HUES48 (cell line): ENCODE results near the gene MRI1.
"Not testable (repeated sequence)": the region's sequence is repeated elsewhere in the genome, so short reads cannot be mapped to it uniquely, and the experiment has no call there.

Experiments used
- H3K27ac ChIP-seq: one replicate; pipeline ENCODE4 v1.7.0; 2013; ENCODE audit warnings: low read depth, low read length, inconsistent platforms
- H3K27me3 ChIP-seq: 2 replicates; pipeline ENCODE4 v1.6.1; 2013; ENCODE audit warnings: mild to moderate bottlenecking, low read length; ENCODE audit not compliant: control insufficient read depth, insufficient read depth
- H3K36me3 ChIP-seq: 2 replicates; pipeline ENCODE4 v1.6.1; 2013; ENCODE audit warnings: low read length; ENCODE audit not compliant: control insufficient read depth, insufficient read depth
- H3K4me1 ChIP-seq: 2 replicates; pipeline ENCODE4 v1.6.1; 2013; ENCODE audit warnings: mild to moderate bottlenecking, low read length; ENCODE audit not compliant: control insufficient read depth, insufficient read depth
- H3K4me3 ChIP-seq: 2 replicates; pipeline ENCODE4 v1.5.1; 2013; ENCODE audit warnings: mild to moderate bottlenecking, low read depth, low read length
- H3K9ac ChIP-seq: 2 replicates; pipeline ENCODE4 v1.6.1; 2013; ENCODE audit warnings: mild to moderate bottlenecking, low read depth, low read length, moderate library complexity
- H3K9me3 ChIP-seq: 2 replicates; pipeline ENCODE4 v1.6.1; 2013; ENCODE audit warnings: low read length; ENCODE audit not compliant: control insufficient read depth, insufficient read depth

MRI1 gene

DNA sequence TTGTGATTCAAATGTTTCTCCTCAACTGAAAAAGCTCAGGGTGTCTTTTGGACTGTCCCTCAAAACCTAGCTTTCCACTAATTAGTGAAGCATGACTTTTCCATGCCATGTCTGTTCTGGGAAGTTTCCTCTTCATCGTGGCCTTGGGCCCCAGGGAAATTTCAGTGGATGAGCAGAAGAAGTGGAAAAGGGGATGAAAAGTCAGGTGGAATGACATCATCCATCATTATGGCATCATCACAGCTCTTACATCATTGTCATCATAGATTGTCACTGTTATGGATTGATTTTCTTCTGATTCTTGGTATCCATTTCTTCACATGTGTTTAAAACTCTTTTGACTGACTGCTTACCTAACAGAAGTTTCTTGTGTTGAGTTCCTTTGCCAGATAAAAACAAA is 26.2 kb upstream of the MRI1 start:
- H3K27me3 ChIP-seq, result no peaks in the 10 kb centered on the region
- H3K36me3 ChIP-seq, result peaks cover 4% of the 10 kb centered on the region; the same call in 1 of the 2 replicates
- H3K27ac ChIP-seq, result no peak overlapping the region
- H3K4me1 ChIP-seq, result no peaks in the 10 kb centered on the region
- no peak overlapping the region for H3K4me3 ChIP-seq
- H3K9ac ChIP-seq, result no peak overlapping the region
- H3K9me3 ChIP-seq, result no peaks in the 10 kb centered on the region

DNA sequence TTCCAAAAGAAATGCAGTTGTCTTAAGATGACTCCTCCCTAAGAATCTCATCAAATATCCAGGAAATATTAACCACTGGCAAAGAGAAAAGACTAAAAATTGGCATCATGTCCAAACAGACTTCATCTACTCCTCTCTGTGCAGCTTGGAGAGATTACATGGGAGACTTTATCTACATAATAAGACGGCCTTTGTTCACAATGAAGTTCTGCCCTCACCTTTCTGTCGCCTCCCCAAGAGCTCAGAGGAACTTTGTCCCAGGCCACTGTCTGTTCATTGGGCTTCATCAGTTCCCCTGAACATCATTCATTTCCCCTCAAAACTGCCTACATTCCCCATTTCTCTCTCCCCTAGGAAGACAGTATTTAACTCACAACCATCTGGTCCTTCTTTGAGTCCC is 22.4 kb upstream of the MRI1 start:
- peaks cover 4% of the 10 kb centered on the region; the same call in 1 of the 2 replicates for H3K36me3 ChIP-seq
- no peak overlapping the region for H3K4me3 ChIP-seq
- H3K27ac ChIP-seq, result no peak overlapping the region
- no peaks in the 10 kb centered on the region for H3K27me3 ChIP-seq
- 0 out of 2 replicates have a peak, but pooled peaks cover 4% of the 10 kb centered on the region for H3K4me1 ChIP-seq
- no peaks in the 10 kb centered on the region for H3K9me3 ChIP-seq
- no peak overlapping the region for H3K9ac ChIP-seq

DNA sequence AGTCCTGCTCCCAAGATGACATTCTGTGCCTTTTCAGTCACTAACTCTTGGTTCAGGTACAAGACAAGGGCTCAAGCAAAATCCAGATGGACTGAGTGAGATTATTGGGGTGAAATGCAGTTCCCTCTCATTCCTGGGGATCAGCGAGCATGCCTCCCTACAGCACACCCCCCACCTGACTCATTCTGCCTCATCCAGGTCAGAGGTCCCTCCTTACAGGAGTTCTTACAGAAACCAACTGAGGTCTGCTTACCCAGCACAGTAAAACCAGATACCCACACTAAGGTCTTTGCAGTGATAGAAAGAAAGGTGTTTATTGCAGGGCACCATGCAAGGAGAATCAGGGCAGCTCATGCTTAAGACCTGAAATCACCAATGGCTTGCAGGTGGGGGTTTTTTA is 21.6 kb upstream of the MRI1 start:
- Histone ChIP-seq H3K9ac (no peak overlapping the region), H3K27ac (no peak overlapping the region), H3K4me3 (no peak overlapping the region), H3K4me1 (0 out of 2 replicates have a peak, but pooled peaks cover 4% of the 10 kb centered on the region), H3K36me3 (peaks cover 4% of the 10 kb centered on the region; the same call in 1 of the 2 replicates), H3K9me3 (no peaks in the 10 kb centered on the region), H3K27me3 (no peaks in the 10 kb centered on the region)

DNA sequence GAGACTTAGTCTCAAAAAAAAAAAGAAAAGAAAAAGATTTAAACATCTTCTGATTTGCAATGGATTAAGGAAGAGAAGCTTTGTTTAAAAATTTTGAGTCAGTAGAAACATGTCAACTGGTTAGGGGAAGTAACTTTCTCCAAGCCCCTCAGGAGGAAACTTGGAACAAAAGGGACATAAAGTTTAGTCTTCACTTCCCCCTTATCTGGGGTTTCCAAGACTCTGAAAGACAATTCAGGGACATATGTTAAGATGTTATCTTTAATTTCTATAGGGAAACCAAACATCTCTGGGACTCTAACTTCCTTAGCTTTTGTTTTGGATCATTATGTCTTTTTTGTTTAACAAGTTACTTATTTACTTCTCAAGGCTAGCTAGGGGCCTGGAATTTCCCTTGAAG is 20.1 kb upstream of the MRI1 start:
- H3K27me3 ChIP-seq, result no peaks in the 10 kb centered on the region
- no peaks in the 10 kb centered on the region for H3K36me3 ChIP-seq
- H3K9ac ChIP-seq, result no peak overlapping the region
- H3K4me3 ChIP-seq, result no peak overlapping the region
- H3K4me1 ChIP-seq, result 0 out of 2 replicates have a peak, but pooled peaks cover 4% of the 10 kb centered on the region
- no peaks in the 10 kb centered on the region for H3K9me3 ChIP-seq
- H3K27ac ChIP-seq, result no peak overlapping the region

DNA sequence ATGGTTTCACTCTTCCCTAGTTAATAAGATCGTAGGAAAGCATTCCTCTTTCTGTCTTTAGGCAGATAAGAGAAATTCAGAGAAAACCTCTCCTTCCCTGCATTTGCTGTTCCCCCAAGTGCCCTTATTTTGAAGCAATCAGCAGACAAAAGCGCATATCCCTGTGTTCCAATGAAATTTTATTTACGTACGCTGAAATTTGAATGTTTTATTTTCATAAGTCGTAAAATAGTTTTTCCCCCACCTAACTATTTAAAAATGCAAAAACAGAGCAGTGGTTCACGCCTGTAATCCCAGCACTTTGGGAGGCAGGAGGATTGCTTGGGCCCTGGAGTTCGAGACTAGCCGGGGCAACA is 17.2 kb upstream of the MRI1 start:
- Histone ChIP-seq H3K27me3 (no peaks in the 10 kb centered on the region), H3K36me3 (peaks cover 5% of the 10 kb centered on the region; the same call in 1 of the 2 replicates), H3K27ac (no peak overlapping the region)

DNA sequence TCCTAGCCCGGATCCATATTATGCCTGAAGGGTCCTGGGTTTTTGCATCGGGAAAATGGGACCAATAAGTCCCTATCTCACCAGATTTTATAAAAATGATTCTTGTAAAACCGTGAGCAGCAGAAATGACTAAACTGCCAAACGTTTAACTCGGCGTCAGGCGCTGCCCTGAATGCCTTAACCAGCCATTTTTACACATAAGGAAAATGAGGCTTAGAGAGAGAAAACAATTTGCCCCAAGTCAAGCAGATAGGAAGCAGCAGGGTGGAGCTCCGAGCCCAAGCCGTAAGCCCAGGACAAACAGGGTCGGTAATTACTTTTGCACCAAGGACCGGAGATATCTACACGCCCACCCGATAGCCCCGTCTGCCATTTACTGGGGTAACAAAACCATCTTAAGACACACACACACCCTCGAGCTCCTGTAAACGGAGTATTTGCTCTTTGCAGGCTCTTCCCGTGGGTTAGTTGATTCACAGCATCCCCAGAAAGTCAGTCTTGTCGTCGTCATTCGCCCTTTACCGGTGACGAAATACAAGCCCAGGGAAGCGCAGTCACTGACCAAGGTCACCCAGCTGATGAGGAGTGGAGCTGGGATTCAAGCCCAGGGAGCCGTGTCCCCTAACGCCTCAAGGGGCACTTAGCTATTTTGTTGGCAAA is 16.0 kb upstream of the MRI1 start:
- Histone ChIP-seq H3K27me3 (no peaks in the 10 kb centered on the region), H3K9ac (peak overlapping the region; percentile 76), H3K27ac (peak overlapping the region; percentile 89), H3K4me3 (peak overlapping the region; percentile 94), H3K9me3 (no peaks in the 10 kb centered on the region), H3K36me3 (peaks cover 13% of the 10 kb centered on the region; the same call in 1 of the 2 replicates), H3K4me1 (0 out of 2 replicates have a peak, but pooled peaks cover 4% of the 10 kb centered on the region)

More for the DNA sequence above, 17.2 kb upstream of the MRI1 start:
- Histone ChIP-seq H3K4me3 (peak overlapping the region; percentile 38; the same call in 1 of the 2 replicates), H3K9me3 (no peaks in the 10 kb centered on the region), H3K9ac (no peak overlapping the region), H3K4me1 (0 out of 2 replicates have a peak, but pooled peaks cover 4% of the 10 kb centered on the region)

DNA sequence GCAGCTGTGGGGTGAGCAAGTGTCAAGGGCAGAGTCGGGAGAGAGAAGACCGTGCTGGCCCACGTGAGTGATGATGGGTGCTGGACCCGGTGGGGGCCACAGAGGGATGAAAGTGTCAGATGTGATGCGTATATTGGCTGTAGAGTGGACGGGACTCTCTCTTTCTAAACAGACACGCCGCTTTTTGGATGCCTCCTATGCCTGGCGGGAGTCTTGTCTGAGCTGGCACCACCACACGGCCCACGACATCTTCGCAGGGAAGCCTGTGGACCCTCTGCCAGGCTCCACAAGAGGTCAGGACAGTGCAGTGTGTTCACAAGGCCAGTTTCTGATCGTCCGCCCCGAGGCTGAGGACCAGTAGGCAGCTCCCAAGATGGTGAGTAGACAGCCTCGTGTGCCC is 12.9 kb upstream of the MRI1 start:
- H3K9ac ChIP-seq, result no peak overlapping the region
- H3K4me3 ChIP-seq, result no peak overlapping the region
- H3K9me3 ChIP-seq, result no peaks in the 10 kb centered on the region
- H3K4me1 ChIP-seq, result no peaks in the 10 kb centered on the region
- H3K27me3 ChIP-seq, result no peaks in the 10 kb centered on the region
- H3K27ac ChIP-seq, result no peak overlapping the region
- H3K36me3 ChIP-seq, result peaks cover 33% of the 10 kb centered on the region

DNA sequence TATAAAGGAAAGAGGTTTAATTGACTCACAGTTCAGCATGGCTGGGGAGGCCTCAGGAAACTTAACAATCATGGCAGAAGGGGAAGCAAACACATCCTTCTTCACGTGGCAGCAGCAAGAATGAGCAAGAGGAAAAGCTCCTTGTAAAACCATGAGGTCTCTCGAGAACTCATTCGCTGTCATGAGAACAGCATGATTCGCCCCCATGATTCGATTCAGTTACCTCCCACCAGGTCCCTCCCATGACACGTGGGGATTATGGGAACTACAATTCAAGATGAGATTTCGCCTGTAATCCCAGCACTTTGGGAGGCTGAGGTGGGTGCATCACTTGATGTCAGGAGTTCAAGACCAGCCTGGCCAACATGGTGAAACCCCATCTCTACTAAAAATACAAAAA is 10.7 kb upstream of the MRI1 start:
- H3K4me1 ChIP-seq, H3K9me3 ChIP-seq, H3K27ac ChIP-seq, H3K27me3 ChIP-seq, H3K9ac ChIP-seq, H3K4me3 ChIP-seq: not testable (repeated sequence)
- H3K36me3 ChIP-seq, result peaks cover 54% of the 10 kb centered on the region

DNA sequence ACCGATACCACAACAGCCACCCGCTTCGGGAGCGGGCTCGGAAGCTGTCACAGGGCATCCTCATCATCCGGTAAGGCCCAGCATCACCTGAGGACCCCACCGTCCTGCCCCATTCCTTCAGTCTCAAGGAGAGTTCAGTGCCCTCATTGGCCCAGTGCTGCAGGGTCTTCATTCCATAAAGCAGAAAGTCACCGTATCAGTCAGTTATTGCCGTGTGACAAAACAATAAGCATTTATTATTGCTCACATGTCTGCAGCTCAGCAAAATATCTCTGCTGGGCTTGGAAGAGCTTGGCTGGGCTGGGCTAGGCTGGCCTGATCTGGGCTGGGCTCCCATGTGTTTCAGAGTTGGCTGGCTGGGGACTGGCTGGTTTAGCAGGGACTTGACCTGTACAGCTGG is 8.1 kb upstream of the MRI1 start:
- Histone ChIP-seq H3K4me1 (no peaks in the 10 kb centered on the region), H3K27ac (no peak overlapping the region), H3K9me3 (no peaks in the 10 kb centered on the region), H3K4me3 (no peak overlapping the region), H3K36me3 (peaks cover 73% of the 10 kb centered on the region), H3K27me3 (no peaks in the 10 kb centered on the region), H3K9ac (no peak overlapping the region)

DNA sequence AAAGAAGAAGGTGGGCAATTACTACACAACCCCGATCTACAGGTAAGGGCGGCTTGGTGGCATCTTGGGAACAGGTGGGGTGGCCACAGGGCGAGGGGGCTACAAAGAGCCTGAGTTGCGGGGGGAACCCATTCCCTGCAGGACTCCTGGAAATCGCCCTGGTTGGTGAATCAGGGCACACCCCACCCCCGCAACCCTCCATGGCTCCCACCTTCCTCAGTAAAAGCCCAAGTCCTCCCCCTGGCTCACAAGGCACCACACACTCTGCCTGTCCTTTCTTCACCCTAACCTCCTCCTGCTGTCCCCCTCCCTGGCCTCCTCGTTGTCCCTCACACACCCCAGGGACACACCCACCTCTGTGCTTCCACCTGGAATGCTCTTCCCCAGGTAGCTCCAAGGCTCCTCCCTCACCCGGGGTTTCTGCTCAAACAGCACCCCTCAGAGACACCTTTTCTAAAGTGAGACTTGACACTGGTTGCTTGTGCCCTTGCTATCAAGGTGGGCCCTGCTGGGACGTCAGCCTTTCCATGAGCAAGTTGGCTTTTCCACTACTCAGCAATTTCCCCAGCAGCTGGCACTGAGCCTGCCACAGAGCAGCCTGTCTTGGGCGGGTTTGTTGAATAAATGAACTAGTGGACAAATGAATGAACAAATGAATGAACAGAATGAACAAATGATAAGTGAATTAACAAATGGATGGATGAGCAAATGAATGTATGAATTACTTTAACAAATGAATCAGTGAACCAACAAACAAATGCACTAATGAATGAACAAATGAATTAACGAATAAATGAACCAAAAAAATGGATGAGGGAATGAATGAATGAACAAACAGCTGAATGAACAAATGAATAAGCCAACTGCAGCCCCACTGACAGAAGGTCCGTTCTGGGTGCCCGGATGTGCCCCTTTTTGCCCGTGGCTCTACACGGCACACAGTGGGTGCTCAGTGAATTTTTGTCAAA is 6.2 kb upstream of the MRI1 start:
- H3K27ac ChIP-seq, result no peak overlapping the region
- peaks cover 78% of the 10 kb centered on the region for H3K36me3 ChIP-seq
- H3K27me3 ChIP-seq, result no peaks in the 10 kb centered on the region
- H3K4me3 ChIP-seq, result no peak overlapping the region
- no peaks in the 10 kb centered on the region for H3K4me1 ChIP-seq
- no peaks in the 10 kb centered on the region for H3K9me3 ChIP-seq
- H3K9ac ChIP-seq, result no peak overlapping the region

DNA sequence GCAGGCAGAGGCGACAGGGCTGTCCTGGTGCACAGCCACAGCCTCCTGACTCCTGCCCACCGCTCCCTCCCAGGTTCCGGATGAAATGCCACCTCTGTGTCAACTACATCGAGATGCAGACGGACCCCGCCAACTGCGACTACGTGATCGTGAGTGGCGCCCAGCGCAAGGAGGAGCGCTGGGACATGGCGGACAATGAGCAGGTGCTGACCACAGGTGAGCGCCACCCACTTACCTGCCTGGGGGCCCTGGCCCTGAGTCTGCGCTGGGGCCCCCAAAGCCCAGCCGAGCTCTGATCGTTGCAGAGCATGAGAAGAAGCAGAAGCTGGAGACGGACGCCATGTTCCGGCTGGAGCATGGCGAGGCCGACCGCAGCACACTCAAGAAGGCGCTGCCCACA is 5.5 kb upstream of the MRI1 start:
- no peak overlapping the region for H3K9ac ChIP-seq
- H3K27ac ChIP-seq, result no peak overlapping the region
- no peaks in the 10 kb centered on the region for H3K4me1 ChIP-seq
- H3K4me3 ChIP-seq, result no peak overlapping the region
- no peaks in the 10 kb centered on the region for H3K9me3 ChIP-seq
- H3K36me3 ChIP-seq, result peaks cover 77% of the 10 kb centered on the region
- no peaks in the 10 kb centered on the region for H3K27me3 ChIP-seq
